K562 (cell line): ENCODE results near the gene TELO2. TPM values are rescaled to one million over a fixed set of nuclear protein-coding genes. Genes with fewer than 3 reads are reported as not detected.
A peak's percentile ranks its signal among the peaks of the same experiment; 100 is the strongest.

Experiments
- CREM ChIP-seq: IDR thresholded peaks from 2 replicates; pipeline ENCODE4 v1.6.1; 2014; ENCODE audit warnings: antibody characterized with exemption, low read depth
- NR2C2 ChIP-seq, 2 experiments: fragments of 200-800 bp in 1 of 2; sonication (Bioruptor generic) in 1 of 2; sonication (generic) in 1 of 2; formaldehyde crosslinking in 1 of 2; IDR thresholded peaks; 2 replicates each; pipeline versions ENCODE4 v1.6.1 to v1.8.0; 2016 to 2022; ENCODE audit warnings: mild to moderate bottlenecking in 1 of 2, missing compliant biosample characterization in 1 of 2, missing genetic modification characterization in 1 of 2, missing genetic modification reagents in 1 of 2
- PCBP1 ChIP-seq: fragments of 200-400 bp; formaldehyde crosslinking; IDR thresholded peaks from 2 replicates; pipeline ENCODE4 v1.6.1; 2018; ENCODE audit warnings: mild to moderate bottlenecking, low read depth, low read length; ENCODE audit not compliant: poor library complexity, severe bottlenecking
- ZNF124 ChIP-seq: sonication (generic); formaldehyde crosslinking; IDR thresholded peaks from 2 replicates; pipeline ENCODE4 v1.8.1; 2022; ENCODE audit warnings: missing genetic modification reagents
- ZNF780A ChIP-seq: fragments of 250-450 bp; sonication (Bioruptor Pico); IDR thresholded peaks from 2 replicates; pipeline ENCODE4 v1.5.0; 2021; ENCODE audit warnings: mild to moderate bottlenecking
- ZZZ3 ChIP-seq: fragments of 450-650 bp; IDR thresholded peaks from 2 replicates; pipeline ENCODE4 v1.6.1; 2016; ENCODE audit warnings: antibody characterized with exemption, mild to moderate bottlenecking, moderate library complexity
- polyA plus RNA-seq, 8 experiments: library from polyadenylated mRNA; depleted of rRNA in 4 of 8; stranded (reverse) in 5 of 8; unstranded in 3 of 8; fragments of >200 nt; fragmentation: Nextera tagmentation in 2 of 8; fragmentation: Illumina TruSeq in 1 of 8; extraction: Ambion mirVana in 2 of 8; extraction: Trizol in 1 of 8; gene quantifications; 2 replicates each; pipeline versions ENCODE4 v1.2.1 to v1.2.3, GENCODE V29; 2011 to 2014; ENCODE audit warnings: inconsistent platforms in 1 of 8, missing spikeins in 1 of 8
- total RNA-seq, 7 experiments: library from RNA; depleted of rRNA in 6 of 7; stranded (reverse); fragments of >200 nt in 6 of 7; fragmentation: Illumina TruSeq in 2 of 7; extraction: Trizol in 2 of 7; gene quantifications; 2 replicates each; pipeline versions ENCODE4 v1.2.1 to v1.2.3, GENCODE V29; 2011 to 2021; ENCODE audit warnings: low replicate concordance in 1 of 7
- TF ChIP-seq, protein P1 (sequence below): sonication (generic); formaldehyde crosslinking; IDR thresholded peaks from 2 replicates; pipeline ENCODE4 v1.4.0; 2020; ENCODE audit warnings: mild to moderate bottlenecking, missing genetic modification reagents
- TF ChIP-seq, protein P2 (sequence below): fragments of 150-350 bp; IDR thresholded peaks from 2 replicates; pipeline ENCODE4 v1.6.1; 2014; ENCODE audit warnings: low read depth, mild to moderate bottlenecking, low read length, borderline replicate concordance
- TF ChIP-seq, protein P3 (sequence below): fragments of 450-650 bp; IDR thresholded peaks from 2 replicates; pipeline ENCODE4 v1.6.1; 2016; ENCODE audit warnings: mild to moderate bottlenecking, moderate library complexity

The TELO2 gene
- total and polyA plus RNA-seq, 9 of the 15 experiments (the other 6 are each of a cell fraction or from before 2014, with no cell fraction given): 0.51 to 91.8 (median 14.5) TPM

DNA sequence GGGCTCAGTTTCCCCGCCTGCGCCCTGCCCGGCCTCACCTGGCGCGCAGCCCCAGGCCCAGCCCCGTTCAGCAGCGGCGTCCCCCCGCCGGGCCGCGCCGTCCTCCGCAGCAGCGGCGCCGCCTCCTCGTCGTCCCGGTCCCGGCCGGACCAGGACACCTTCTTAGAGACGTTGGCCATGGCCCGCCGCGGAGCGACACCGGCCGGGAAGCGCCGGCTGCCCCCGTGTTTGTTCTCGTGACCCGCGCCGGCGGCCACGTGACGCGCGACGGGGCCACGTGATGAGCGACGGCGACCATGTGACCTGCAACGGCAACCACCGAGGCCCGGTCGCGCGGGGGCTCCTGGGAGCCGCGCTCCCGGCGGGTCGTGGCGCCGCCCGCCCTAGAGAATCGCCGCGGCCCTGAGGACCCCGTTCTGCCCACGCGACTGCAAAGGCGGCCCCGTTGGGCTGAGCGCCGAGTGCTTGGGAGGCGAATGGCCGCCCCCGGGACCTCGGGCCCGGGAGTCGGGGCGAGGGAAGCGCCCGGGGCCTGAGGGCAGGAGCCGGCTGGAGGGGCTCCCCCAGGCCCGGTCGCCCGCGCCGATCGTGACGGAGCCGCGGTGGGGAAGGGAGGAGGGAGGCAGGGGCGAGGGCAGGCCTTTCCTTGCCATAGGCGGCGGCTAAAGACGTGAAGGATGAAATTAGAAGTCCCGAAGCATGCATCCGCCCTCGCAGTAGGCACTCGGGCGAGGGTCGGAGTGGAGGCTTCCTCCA lies 18.2 kb upstream of the TELO2 start, which contains the start of gene CLCN7 (continued):
- TF ChIP-seq, protein P1, sequence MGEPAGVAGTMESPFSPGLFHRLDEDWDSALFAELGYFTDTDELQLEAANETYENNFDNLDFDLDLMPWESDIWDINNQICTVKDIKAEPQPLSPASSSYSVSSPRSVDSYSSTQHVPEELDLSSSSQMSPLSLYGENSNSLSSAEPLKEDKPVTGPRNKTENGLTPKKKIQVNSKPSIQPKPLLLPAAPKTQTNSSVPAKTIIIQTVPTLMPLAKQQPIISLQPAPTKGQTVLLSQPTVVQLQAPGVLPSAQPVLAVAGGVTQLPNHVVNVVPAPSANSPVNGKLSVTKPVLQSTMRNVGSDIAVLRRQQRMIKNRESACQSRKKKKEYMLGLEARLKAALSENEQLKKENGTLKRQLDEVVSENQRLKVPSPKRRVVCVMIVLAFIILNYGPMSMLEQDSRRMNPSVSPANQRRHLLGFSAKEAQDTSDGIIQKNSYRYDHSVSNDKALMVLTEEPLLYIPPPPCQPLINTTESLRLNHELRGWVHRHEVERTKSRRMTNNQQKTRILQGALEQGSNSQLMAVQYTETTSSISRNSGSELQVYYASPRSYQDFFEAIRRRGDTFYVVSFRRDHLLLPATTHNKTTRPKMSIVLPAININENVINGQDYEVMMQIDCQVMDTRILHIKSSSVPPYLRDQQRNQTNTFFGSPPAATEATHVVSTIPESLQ (CRISPR knock-in tag): peak; percentile 99
- TF ChIP-seq CREM: peak; percentile 80
- TF ChIP-seq ZNF780A (CRISPR knock-in tag): no peak
- peak; percentile 78; the same call in 1 of the 2 replicates for TF ChIP-seq NR2C2 (CRISPR knock-in tag; IDR thresholded peaks at IDR 0.05)
- peak; percentile 85 for TF ChIP-seq NR2C2 (tag; IDR thresholded peaks at IDR 0.05)
- TF ChIP-seq ZNF124 (CRISPR knock-in tag): peak; percentile 58; the same call in 1 of the 2 replicates
- TF ChIP-seq ZZZ3: no peak
- TF ChIP-seq, protein P2, sequence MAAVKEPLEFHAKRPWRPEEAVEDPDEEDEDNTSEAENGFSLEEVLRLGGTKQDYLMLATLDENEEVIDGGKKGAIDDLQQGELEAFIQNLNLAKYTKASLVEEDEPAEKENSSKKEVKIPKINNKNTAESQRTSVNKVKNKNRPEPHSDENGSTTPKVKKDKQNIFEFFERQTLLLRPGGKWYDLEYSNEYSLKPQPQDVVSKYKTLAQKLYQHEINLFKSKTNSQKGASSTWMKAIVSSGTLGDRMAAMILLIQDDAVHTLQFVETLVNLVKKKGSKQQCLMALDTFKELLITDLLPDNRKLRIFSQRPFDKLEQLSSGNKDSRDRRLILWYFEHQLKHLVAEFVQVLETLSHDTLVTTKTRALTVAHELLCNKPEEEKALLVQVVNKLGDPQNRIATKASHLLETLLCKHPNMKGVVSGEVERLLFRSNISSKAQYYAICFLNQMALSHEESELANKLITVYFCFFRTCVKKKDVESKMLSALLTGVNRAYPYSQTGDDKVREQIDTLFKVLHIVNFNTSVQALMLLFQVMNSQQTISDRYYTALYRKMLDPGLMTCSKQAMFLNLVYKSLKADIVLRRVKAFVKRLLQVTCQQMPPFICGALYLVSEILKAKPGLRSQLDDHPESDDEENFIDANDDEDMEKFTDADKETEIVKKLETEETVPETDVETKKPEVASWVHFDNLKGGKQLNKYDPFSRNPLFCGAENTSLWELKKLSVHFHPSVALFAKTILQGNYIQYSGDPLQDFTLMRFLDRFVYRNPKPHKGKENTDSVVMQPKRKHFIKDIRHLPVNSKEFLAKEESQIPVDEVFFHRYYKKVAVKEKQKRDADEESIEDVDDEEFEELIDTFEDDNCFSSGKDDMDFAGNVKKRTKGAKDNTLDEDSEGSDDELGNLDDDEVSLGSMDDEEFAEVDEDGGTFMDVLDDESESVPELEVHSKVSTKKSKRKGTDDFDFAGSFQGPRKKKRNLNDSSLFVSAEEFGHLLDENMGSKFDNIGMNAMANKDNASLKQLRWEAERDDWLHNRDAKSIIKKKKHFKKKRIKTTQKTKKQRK: no peak
- TF ChIP-seq PCBP1: no peak
- TF ChIP-seq, protein P3, sequence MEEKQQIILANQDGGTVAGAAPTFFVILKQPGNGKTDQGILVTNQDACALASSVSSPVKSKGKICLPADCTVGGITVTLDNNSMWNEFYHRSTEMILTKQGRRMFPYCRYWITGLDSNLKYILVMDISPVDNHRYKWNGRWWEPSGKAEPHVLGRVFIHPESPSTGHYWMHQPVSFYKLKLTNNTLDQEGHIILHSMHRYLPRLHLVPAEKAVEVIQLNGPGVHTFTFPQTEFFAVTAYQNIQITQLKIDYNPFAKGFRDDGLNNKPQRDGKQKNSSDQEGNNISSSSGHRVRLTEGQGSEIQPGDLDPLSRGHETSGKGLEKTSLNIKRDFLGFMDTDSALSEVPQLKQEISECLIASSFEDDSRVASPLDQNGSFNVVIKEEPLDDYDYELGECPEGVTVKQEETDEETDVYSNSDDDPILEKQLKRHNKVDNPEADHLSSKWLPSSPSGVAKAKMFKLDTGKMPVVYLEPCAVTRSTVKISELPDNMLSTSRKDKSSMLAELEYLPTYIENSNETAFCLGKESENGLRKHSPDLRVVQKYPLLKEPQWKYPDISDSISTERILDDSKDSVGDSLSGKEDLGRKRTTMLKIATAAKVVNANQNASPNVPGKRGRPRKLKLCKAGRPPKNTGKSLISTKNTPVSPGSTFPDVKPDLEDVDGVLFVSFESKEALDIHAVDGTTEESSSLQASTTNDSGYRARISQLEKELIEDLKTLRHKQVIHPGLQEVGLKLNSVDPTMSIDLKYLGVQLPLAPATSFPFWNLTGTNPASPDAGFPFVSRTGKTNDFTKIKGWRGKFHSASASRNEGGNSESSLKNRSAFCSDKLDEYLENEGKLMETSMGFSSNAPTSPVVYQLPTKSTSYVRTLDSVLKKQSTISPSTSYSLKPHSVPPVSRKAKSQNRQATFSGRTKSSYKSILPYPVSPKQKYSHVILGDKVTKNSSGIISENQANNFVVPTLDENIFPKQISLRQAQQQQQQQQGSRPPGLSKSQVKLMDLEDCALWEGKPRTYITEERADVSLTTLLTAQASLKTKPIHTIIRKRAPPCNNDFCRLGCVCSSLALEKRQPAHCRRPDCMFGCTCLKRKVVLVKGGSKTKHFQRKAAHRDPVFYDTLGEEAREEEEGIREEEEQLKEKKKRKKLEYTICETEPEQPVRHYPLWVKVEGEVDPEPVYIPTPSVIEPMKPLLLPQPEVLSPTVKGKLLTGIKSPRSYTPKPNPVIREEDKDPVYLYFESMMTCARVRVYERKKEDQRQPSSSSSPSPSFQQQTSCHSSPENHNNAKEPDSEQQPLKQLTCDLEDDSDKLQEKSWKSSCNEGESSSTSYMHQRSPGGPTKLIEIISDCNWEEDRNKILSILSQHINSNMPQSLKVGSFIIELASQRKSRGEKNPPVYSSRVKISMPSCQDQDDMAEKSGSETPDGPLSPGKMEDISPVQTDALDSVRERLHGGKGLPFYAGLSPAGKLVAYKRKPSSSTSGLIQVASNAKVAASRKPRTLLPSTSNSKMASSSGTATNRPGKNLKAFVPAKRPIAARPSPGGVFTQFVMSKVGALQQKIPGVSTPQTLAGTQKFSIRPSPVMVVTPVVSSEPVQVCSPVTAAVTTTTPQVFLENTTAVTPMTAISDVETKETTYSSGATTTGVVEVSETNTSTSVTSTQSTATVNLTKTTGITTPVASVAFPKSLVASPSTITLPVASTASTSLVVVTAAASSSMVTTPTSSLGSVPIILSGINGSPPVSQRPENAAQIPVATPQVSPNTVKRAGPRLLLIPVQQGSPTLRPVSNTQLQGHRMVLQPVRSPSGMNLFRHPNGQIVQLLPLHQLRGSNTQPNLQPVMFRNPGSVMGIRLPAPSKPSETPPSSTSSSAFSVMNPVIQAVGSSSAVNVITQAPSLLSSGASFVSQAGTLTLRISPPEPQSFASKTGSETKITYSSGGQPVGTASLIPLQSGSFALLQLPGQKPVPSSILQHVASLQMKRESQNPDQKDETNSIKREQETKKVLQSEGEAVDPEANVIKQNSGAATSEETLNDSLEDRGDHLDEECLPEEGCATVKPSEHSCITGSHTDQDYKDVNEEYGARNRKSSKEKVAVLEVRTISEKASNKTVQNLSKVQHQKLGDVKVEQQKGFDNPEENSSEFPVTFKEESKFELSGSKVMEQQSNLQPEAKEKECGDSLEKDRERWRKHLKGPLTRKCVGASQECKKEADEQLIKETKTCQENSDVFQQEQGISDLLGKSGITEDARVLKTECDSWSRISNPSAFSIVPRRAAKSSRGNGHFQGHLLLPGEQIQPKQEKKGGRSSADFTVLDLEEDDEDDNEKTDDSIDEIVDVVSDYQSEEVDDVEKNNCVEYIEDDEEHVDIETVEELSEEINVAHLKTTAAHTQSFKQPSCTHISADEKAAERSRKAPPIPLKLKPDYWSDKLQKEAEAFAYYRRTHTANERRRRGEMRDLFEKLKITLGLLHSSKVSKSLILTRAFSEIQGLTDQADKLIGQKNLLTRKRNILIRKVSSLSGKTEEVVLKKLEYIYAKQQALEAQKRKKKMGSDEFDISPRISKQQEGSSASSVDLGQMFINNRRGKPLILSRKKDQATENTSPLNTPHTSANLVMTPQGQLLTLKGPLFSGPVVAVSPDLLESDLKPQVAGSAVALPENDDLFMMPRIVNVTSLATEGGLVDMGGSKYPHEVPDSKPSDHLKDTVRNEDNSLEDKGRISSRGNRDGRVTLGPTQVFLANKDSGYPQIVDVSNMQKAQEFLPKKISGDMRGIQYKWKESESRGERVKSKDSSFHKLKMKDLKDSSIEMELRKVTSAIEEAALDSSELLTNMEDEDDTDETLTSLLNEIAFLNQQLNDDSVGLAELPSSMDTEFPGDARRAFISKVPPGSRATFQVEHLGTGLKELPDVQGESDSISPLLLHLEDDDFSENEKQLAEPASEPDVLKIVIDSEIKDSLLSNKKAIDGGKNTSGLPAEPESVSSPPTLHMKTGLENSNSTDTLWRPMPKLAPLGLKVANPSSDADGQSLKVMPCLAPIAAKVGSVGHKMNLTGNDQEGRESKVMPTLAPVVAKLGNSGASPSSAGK: peak; percentile 99
